HepG2 (cell line): ENCODE data around the gene SLC35F3. TPM values are rescaled to one million over a fixed set of nuclear protein-coding genes. Genes with fewer than 3 reads are reported as not detected.

Experiments
- ATAC-seq: fragments of 200-7000 bp; cut with Tn5 transposase; 3 replicates; pipeline ENCODE4 v1.9.1; 2020; ENCODE audit warnings: mild to moderate bottlenecking, moderate library complexity
- BruUV-seq: library from RNA; stranded (reverse); fragments of 400-500 nt; replicated peaks from 2 replicates; lab custom pipeline; 2021; lab: Mats Ljungman, UMichigan
- CTCF ChIA-PET: fragments of 300-600 bp; formaldehyde crosslinking; extraction: SDS; loops from one replicate; lab custom pipeline; 2021; ENCODE audit warnings: low total read pairs, inconsistent platforms, low intra/inter-chr PET ratio; lab: Yijun Ruan, JAX
- POLR2A ChIA-PET: fragments of 350-600 bp; sonication (Branson Sonifier 250); formaldehyde crosslinking; loops from one replicate; lab custom pipeline; 2020; ENCODE audit warnings: antibody characterized with exemption, inconsistent platforms; lab: Yijun Ruan, JAX
- DNase-seq: peaks from one replicate; pipeline ENCODE4 v3.0.0-alpha.2; 2015; ENCODE audit warnings: low spot score
- FAIRE-seq: peaks from 3 replicates; lab custom pipeline; 2011; peaks lifted over from hg19 to GRCh38; lab: Jason Lieb, UNC
- H2AFZ ChIP-seq: one replicate; pipeline ENCODE4 v1.6.1; 2011; ENCODE audit warnings: low read length, inconsistent platforms
- H3K27ac ChIP-seq: fragments of 300-600 bp; 3 replicates; pipeline ENCODE4 v1.8.0; 2011; ENCODE audit warnings: mixed run types, mild to moderate bottlenecking, mixed read lengths, low read length, inconsistent platforms; ENCODE audit not compliant: insufficient read depth; ENCODE audit errors: extremely low read length
- H3K27me3 ChIP-seq, 2 experiments: fragments of 200-600 bp in 1 of 2; 2 replicates in 1 of 2; 3 replicates in 1 of 2; pipeline versions ENCODE4 v1.6.0 to v1.8.0; 2011; ENCODE audit warnings: low read length in 2 of 2, mild to moderate bottlenecking in 2 of 2, moderate library complexity in 2 of 2, inconsistent platforms in 1 of 2; ENCODE audit not compliant: insufficient read depth in 2 of 2, control insufficient read depth in 1 of 2
- H3K36me3 ChIP-seq, 2 experiments: fragments of 200-600 bp in 1 of 2; replicated peaks in 1 of 2; 2 replicates in 1 of 2; 3 replicates in 1 of 2; pipeline versions ENCODE4 v1.5.1 to v1.8.0; 2011; ENCODE audit warnings: low read length in 2 of 2, inconsistent platforms in 1 of 2; ENCODE audit not compliant: insufficient read depth in 2 of 2, control insufficient read depth in 1 of 2
- H3K4me1 ChIP-seq: 2 replicates; pipeline ENCODE4 v1.5.1; 2012; ENCODE audit warnings: low read length, inconsistent platforms; ENCODE audit not compliant: insufficient read depth
- H3K4me2 ChIP-seq: 2 replicates; pipeline ENCODE4 v1.6.0; 2011; ENCODE audit warnings: low read depth, low read length, inconsistent platforms
- H3K4me3 ChIP-seq, 3 experiments: fragments of 200-600 bp in 1 of 3; sonication (generic), shearing (Covaris generic) in 1 of 3; replicated peaks in 1 of 3; 2 replicates each; pipeline ENCODE4 v1.5.1; 2011 to 2016; ENCODE audit warnings: low read length in 3 of 3, inconsistent platforms in 2 of 3, low read depth in 2 of 3, mild to moderate bottlenecking in 2 of 3, control low read depth in 1 of 3, mixed read lengths in 1 of 3; ENCODE audit not compliant: insufficient read depth in 1 of 3
- H3K79me2 ChIP-seq: one replicate; pipeline ENCODE4 v1.6.1; 2011; ENCODE audit warnings: low read length, inconsistent platforms; ENCODE audit not compliant: insufficient read depth
- H3K9ac ChIP-seq: 2 replicates; pipeline ENCODE4 v1.6.0; 2011; ENCODE audit warnings: mild to moderate bottlenecking, low read depth, low read length, inconsistent platforms; ENCODE audit not compliant: insufficient read depth
- H3K9me3 ChIP-seq: 2 replicates; pipeline ENCODE4 v1.5.1; 2012; ENCODE audit warnings: mild to moderate bottlenecking, low read length
- H4K20me1 ChIP-seq: 2 replicates; pipeline ENCODE4 v1.6.0; 2011; ENCODE audit warnings: inconsistent platforms, mild to moderate bottlenecking, low read length, moderate library complexity; ENCODE audit not compliant: insufficient read depth
- DMTF1 ChIP-seq: sonication (generic); formaldehyde crosslinking; IDR thresholded peaks from 2 replicates; pipeline ENCODE4 v1.4.0; 2020; ENCODE audit warnings: mild to moderate bottlenecking, missing genetic modification reagents
- REXO4 ChIP-seq: sonication (generic); formaldehyde crosslinking; IDR thresholded peaks from 2 replicates; pipeline ENCODE4 v1.8.0; 2022; ENCODE audit warnings: missing genetic modification reagents, mild to moderate bottlenecking, borderline replicate concordance
- SP2 ChIP-seq: sonication (generic); formaldehyde crosslinking; IDR thresholded peaks from 2 replicates; pipeline ENCODE4 v1.5.1; 2020; ENCODE audit warnings: mild to moderate bottlenecking, missing genetic modification reagents
- SSRP1 ChIP-seq: IDR thresholded peaks from 2 replicates; pipeline ENCODE4 v1.6.1; 2016; ENCODE audit warnings: control low read depth
- ZFP36L1 ChIP-seq: sonication (generic); formaldehyde crosslinking; IDR thresholded peaks from 2 replicates; pipeline ENCODE4 v1.8.0; 2022; ENCODE audit warnings: mild to moderate bottlenecking, missing genetic modification reagents, moderate library complexity
- ZMAT3 ChIP-seq: sonication (generic); formaldehyde crosslinking; conservative IDR thresholded peaks from 2 replicates; pipeline ENCODE4 v1.7.0; 2021; ENCODE audit warnings: missing genetic modification reagents
- ZMYM2 ChIP-seq: sonication (generic); formaldehyde crosslinking; IDR thresholded peaks from 2 replicates; pipeline ENCODE4 v1.8.0; 2022; ENCODE audit warnings: mild to moderate bottlenecking, missing genetic modification reagents
- ZNF687 ChIP-seq: sonication (generic); formaldehyde crosslinking; IDR thresholded peaks from 2 replicates; pipeline ENCODE4 v1.5.1; 2020; ENCODE audit warnings: mild to moderate bottlenecking, missing genetic modification reagents, moderate library complexity
- ZNF761 ChIP-seq: sonication (generic); formaldehyde crosslinking; conservative IDR thresholded peaks from 2 replicates; pipeline ENCODE4 v1.4.0; 2020; ENCODE audit warnings: mild to moderate bottlenecking, missing genetic modification reagents
- whole genome bisulfite sequencing: methylation state at CpG from one replicate; pipeline ENCODE4 v1.1.6; 2017; ENCODE audit warnings: low lambda C conversion rate; 5-methylcytosine and 5-hydroxymethylcytosine counted together
- in situ Hi-C: cut with HindIII; loops from 2 replicates; pipeline ENCODE4 v1.10.0; 2017; ENCODE audit warnings: low pct_unique_long_range_greater_than_20kb; ENCODE audit not compliant: extremely low pct_ligation_motif_present
- intact Hi-C: fragments of 100-400 bp; cut with micrococcal nuclease; formaldehyde crosslinking; loops from one replicate; pipeline ENCODE4 v1.10.0; 2022; ENCODE audit not compliant: unreplicated experiment
- polyA plus RNA-seq, 8 experiments: library from polyadenylated mRNA; depleted of rRNA in 3 of 8; stranded (reverse) in 7 of 8; unstranded in 1 of 8; fragments of >200 nt; fragmentation: Illumina TruSeq in 4 of 8; extraction: Trizol in 4 of 8; gene quantifications; 2 replicates each; pipeline versions ENCODE4 v1.2.1 to v1.2.3, GENCODE V29; 2011 to 2016; ENCODE audit warnings: low read depth in 4 of 8, missing spikeins in 1 of 8, mixed read lengths in 1 of 8; ENCODE audit not compliant: insufficient read depth in 1 of 8
- total RNA-seq, 5 experiments: library from RNA; depleted of rRNA; stranded (reverse); fragments of >200 nt; fragmentation: Illumina TruSeq; extraction: Trizol; gene quantifications; 2 replicates each; pipeline ENCODE4 v1.2.3, GENCODE V29; 2016; ENCODE audit warnings: low read depth in 1 of 5
- TF ChIP-seq, protein P1 (sequence below): sonication (generic); formaldehyde crosslinking; IDR thresholded peaks from 2 replicates; pipeline ENCODE4 v1.4.0; 2020; ENCODE audit warnings: missing genetic modification reagents, borderline replicate concordance

SLC35F3 gene
- total and polyA plus RNA-seq, 2 of the 13 experiments (the other 11 are each of a cell fraction or from before 2014, with no cell fraction given) = not detected

DNA sequence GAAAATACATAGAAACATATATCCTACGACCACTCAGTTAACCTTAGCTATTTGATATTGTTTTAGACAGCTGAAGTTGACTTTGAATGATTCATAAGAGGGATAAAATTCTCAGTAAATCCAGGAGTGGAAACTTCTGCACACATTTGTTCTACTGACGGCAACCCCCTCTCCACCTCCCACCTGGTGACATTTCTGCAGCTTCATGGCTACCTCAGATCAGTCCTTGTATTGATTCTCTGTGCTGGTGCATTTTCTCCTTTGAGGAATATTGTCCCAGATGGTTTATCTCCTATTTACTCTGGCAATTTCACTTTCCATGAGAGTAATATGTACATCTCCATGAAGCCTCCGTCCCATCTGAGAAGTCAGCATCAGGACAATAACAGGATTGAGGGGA, 411.1 kb downstream of the SLC35F3 start (continued):
- TF ChIP-seq, protein P1, sequence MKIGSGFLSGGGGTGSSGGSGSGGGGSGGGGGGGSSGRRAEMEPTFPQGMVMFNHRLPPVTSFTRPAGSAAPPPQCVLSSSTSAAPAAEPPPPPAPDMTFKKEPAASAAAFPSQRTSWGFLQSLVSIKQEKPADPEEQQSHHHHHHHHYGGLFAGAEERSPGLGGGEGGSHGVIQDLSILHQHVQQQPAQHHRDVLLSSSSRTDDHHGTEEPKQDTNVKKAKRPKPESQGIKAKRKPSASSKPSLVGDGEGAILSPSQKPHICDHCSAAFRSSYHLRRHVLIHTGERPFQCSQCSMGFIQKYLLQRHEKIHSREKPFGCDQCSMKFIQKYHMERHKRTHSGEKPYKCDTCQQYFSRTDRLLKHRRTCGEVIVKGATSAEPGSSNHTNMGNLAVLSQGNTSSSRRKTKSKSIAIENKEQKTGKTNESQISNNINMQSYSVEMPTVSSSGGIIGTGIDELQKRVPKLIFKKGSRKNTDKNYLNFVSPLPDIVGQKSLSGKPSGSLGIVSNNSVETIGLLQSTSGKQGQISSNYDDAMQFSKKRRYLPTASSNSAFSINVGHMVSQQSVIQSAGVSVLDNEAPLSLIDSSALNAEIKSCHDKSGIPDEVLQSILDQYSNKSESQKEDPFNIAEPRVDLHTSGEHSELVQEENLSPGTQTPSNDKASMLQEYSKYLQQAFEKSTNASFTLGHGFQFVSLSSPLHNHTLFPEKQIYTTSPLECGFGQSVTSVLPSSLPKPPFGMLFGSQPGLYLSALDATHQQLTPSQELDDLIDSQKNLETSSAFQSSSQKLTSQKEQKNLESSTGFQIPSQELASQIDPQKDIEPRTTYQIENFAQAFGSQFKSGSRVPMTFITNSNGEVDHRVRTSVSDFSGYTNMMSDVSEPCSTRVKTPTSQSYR = no peak
- TF ChIP-seq REXO4 (CRISPR knock-in tag) (no peak), ZNF761 (CRISPR knock-in tag) (no peak), ZMYM2 (CRISPR knock-in tag) (no peak), DMTF1 (CRISPR knock-in tag) (no peak)

- Histone ChIP-seq H3K27ac (no peak overlapping the region), H4K20me1 (no peaks in the 10 kb centered on the region), H3K27me3 (no peaks in the 10 kb centered on the region; a peak in 1 of 5 replicates), H2AFZ (no peak overlapping the region), H3K79me2 (no peaks in the 10 kb centered on the region), H3K4me1 (peaks cover 85% of the 10 kb centered on the region), H3K9ac (no peak overlapping the region), H3K4me2 (no peak overlapping the region), H3K9me3 (no peaks in the 10 kb centered on the region), H3K36me3 (no peaks in the 10 kb centered on the region), H3K4me3 (no peak overlapping the region)
- BruUV-seq = no TSS peak
- no peak for TF ChIP-seq ZMAT3 (CRISPR knock-in tag)
- TF ChIP-seq SP2 = no peak
- no peak for TF ChIP-seq SSRP1
- TF ChIP-seq ZFP36L1 = no peak
- peak; percentile 30; the same call in 1 of the 2 replicates for TF ChIP-seq ZNF687 (CRISPR knock-in tag)
- intact Hi-C loops = no loop called here
- ChIA-PET CTCF (no interaction called here), POLR2A (no interaction called here)
- FAIRE-seq (no peak), ATAC-seq (no peak), DNase-seq (no peak)
- in situ Hi-C loops = loop anchor here (25.0 kb wide), 1 partner anchor 179 kb away; no protein-coding TSS in a partner anchor
- WGBS = 92% methylated on average over 18 of the region's 18 CpGs
Observed at GRCh38 chr1:234316486-234316885, 412.0 kb downstream of the SLC35F3 start.
